Eye (tissue), 1 donor: ENCODE results near the gene SLC22A6.
"Not testable (repeated sequence)": the region's sequence is repeated elsewhere in the genome, so short reads cannot be mapped to it uniquely, and the experiment has no call there.

ENCODE experiments used
- DNase-seq: peaks from one replicate; pipeline ENCODE4 v3.0.0-alpha.2; 2015

SLC22A6 gene

GRCh38 chr11:62983536-62984199 lies 1.1 kb downstream of the SLC22A6 start:
- DNase-seq, result no peak

GRCh38 chr11:62981743-62982142 lies 3.0 kb downstream of the SLC22A6 start:
- no peak for DNase-seq

- no peak for DNase-seq
These were observed 4.5 kb downstream of the SLC22A6 start for GRCh38 chr11:62980133-62980760.

- no peak for DNase-seq
These were observed 8.7 kb downstream of the SLC22A6 start for GRCh38 chr11:62976109-62976508.

- peak; percentile 26 for DNase-seq
These were observed 9.8 kb downstream of the SLC22A6 start for GRCh38 chr11:62974848-62975522.

GRCh38 chr11:62965574-62965973 lies 19.2 kb downstream of the SLC22A6 start:
- no peak for DNase-seq

GRCh38 chr11:62962391-62962790 lies 22.4 kb downstream of the SLC22A6 start:
- no peak for DNase-seq

GRCh38 chr11:62961017-62961570 lies 23.7 kb downstream of the SLC22A6 start:
- DNase-seq, result no peak

- no peak for DNase-seq
These were observed 25.3 kb downstream of the SLC22A6 start for GRCh38 chr11:62959422-62959980.

GRCh38 chr11:62958547-62959421 lies 26.0 kb downstream of the SLC22A6 start:
- peak; percentile 57 for DNase-seq

GRCh38 chr11:62957147-62957546 lies 27.6 kb downstream of the SLC22A6 start:
- DNase-seq, result no peak

GRCh38 chr11:62954478-62954877 lies 30.3 kb downstream of the SLC22A6 start:
- DNase-seq, result no peak

- DNase-seq, result no peak
These were observed 31.0 kb downstream of the SLC22A6 start for GRCh38 chr11:62953811-62954210.

GRCh38 chr11:62948765-62949320 lies 35.9 kb downstream of the SLC22A6 start:
- DNase-seq, result no peak

- DNase-seq, result not testable (repeated sequence)
These were observed 39.2 kb downstream of the SLC22A6 start for GRCh38 chr11:62945538-62945937.

- not testable (repeated sequence) for DNase-seq
These were observed 47.2 kb downstream of the SLC22A6 start for GRCh38 chr11:62937528-62937927.

GRCh38 chr11:62934496-62934785 lies 50.3 kb downstream of the SLC22A6 start:
- no peak for DNase-seq

- no peak for DNase-seq
These were observed 50.8 kb downstream of the SLC22A6 start for GRCh38 chr11:62933750-62934495.

GRCh38 chr11:62933285-62933684 lies 51.5 kb downstream of the SLC22A6 start:
- no peak for DNase-seq

- no peak for DNase-seq
These were observed 53.1 kb downstream of the SLC22A6 start for GRCh38 chr11:62931499-62932278.

- no peak for DNase-seq
These were observed 54.1 kb downstream of the SLC22A6 start for GRCh38 chr11:62930666-62931065.
